ENCODE results near the gene TPRN. TPM values are rescaled to one million over a fixed set of nuclear protein-coding genes. Genes with fewer than 3 reads are reported as not detected.
"Not testable (repeated sequence)": the region's sequence is repeated elsewhere in the genome, so short reads cannot be mapped to it uniquely, and the experiment has no call there.

The TPRN gene
- total RNA-seq, 1 experiment from 2014 or later: 5.7 TPM

- H3K27ac ChIP-seq (ENCODE audit: low read length); H3K9me3 ChIP-seq (ENCODE audit: low read length); H3K27me3 ChIP-seq (ENCODE audit: low read length); H2AFZ ChIP-seq (ENCODE audit: low read length); H3K79me2 ChIP-seq (ENCODE audit: low read length); H3K9ac ChIP-seq (ENCODE audit: low read length); H3K4me3 ChIP-seq (ENCODE audit: low read length); H3K9me2 ChIP-seq (replicated peaks; ENCODE audit: insufficient read depth, low read length); DNase-seq; H3K4me2 ChIP-seq (ENCODE audit: low read depth, low read length, poor library complexity, severe bottlenecking): not testable (repeated sequence)
- Histone ChIP-seq H3K4me1 (ENCODE audit: low read length) (peaks cover 23% of the 10 kb centered on the region), H3K36me3 (ENCODE audit: insufficient read depth, low read length) (peaks cover 17% of the 10 kb centered on the region), H4K20me1 (ENCODE audit: insufficient read depth, low read depth, low read length) (peaks cover 30% of the 10 kb centered on the region)
These were observed 42.7 kb upstream of the TPRN start for GRCh38 chr9:137243266-137243625.

- H3K4me2 ChIP-seq (ENCODE audit: low read depth, low read length, poor library complexity, severe bottlenecking): peak overlapping the region; percentile 98
- peaks cover 36% of the 10 kb centered on the region for H4K20me1 ChIP-seq (ENCODE audit: insufficient read depth, low read depth, low read length)
- H3K9me3 ChIP-seq (ENCODE audit: low read length): no peaks in the 10 kb centered on the region
- H3K9ac ChIP-seq (ENCODE audit: low read length): peak overlapping the region; percentile 97
- no peak for DNase-seq
- H3K27ac ChIP-seq (ENCODE audit: low read length): no peak overlapping the region
- H3K27me3 ChIP-seq (ENCODE audit: low read length): no peaks in the 10 kb centered on the region
- H3K4me3 ChIP-seq (ENCODE audit: low read length): peak overlapping the region; percentile 98
- peaks cover 17% of the 10 kb centered on the region for H3K36me3 ChIP-seq (ENCODE audit: insufficient read depth, low read length)
- H2AFZ ChIP-seq (ENCODE audit: low read length): no peak overlapping the region
- H3K79me2 ChIP-seq (ENCODE audit: low read length): 0 out of 2 replicates have a peak, but pooled peaks cover 5% of the 10 kb centered on the region
- H3K4me1 ChIP-seq (ENCODE audit: low read length): peaks cover 31% of the 10 kb centered on the region
- no peaks in the 10 kb centered on the region for H3K9me2 ChIP-seq (replicated peaks; ENCODE audit: insufficient read depth, low read length)
These were observed 42.0 kb upstream of the TPRN start for GRCh38 chr9:137242269-137243203.

GRCh38 chr9:137241490-137242268 is 41.1 kb upstream of the TPRN start:
- Histone ChIP-seq H3K27ac (ENCODE audit: low read length) (no peak overlapping the region), H3K4me3 (ENCODE audit: low read length) (peak overlapping the region; percentile 98), H3K4me2 (ENCODE audit: low read depth, low read length, poor library complexity, severe bottlenecking) (peak overlapping the region; percentile 98), H2AFZ (ENCODE audit: low read length) (no peak overlapping the region), H4K20me1 (ENCODE audit: insufficient read depth, low read depth, low read length) (peaks cover 38% of the 10 kb centered on the region), H3K9me2 (replicated peaks; ENCODE audit: insufficient read depth, low read length) (no peaks in the 10 kb centered on the region), H3K9me3 (ENCODE audit: low read length) (no peaks in the 10 kb centered on the region), H3K4me1 (ENCODE audit: low read length) (peaks cover 39% of the 10 kb centered on the region), H3K79me2 (ENCODE audit: low read length) (0 out of 2 replicates have a peak, but pooled peaks cover 5% of the 10 kb centered on the region), H3K9ac (ENCODE audit: low read length) (peak overlapping the region; percentile 97), H3K27me3 (ENCODE audit: low read length) (no peaks in the 10 kb centered on the region), H3K36me3 (ENCODE audit: insufficient read depth, low read length) (peaks cover 17% of the 10 kb centered on the region)
- DNase-seq: peak; percentile 64

- H3K27me3 ChIP-seq (ENCODE audit: low read length): no peaks in the 10 kb centered on the region
- peaks cover 17% of the 10 kb centered on the region for H3K36me3 ChIP-seq (ENCODE audit: insufficient read depth, low read length)
- 0 out of 2 replicates have a peak, but pooled peaks cover 5% of the 10 kb centered on the region for H3K79me2 ChIP-seq (ENCODE audit: low read length)
- H3K9me2 ChIP-seq (replicated peaks; ENCODE audit: insufficient read depth, low read length): no peaks in the 10 kb centered on the region
- H3K27ac ChIP-seq (ENCODE audit: low read length): peak within 1 kb of the TSS; percentile 88
- peak within 1 kb of the TSS; percentile 97 for H3K9ac ChIP-seq (ENCODE audit: low read length)
- DNase-seq: peak; percentile 100
- H2AFZ ChIP-seq (ENCODE audit: low read length): peak within 1 kb of the TSS; percentile 77
- peaks cover 45% of the 10 kb centered on the region for H3K4me1 ChIP-seq (ENCODE audit: low read length)
- H3K4me2 ChIP-seq (ENCODE audit: low read depth, low read length, poor library complexity, severe bottlenecking): peak within 1 kb of the TSS; percentile 98
- H3K9me3 ChIP-seq (ENCODE audit: low read length): no peaks in the 10 kb centered on the region
- peaks cover 40% of the 10 kb centered on the region for H4K20me1 ChIP-seq (ENCODE audit: insufficient read depth, low read depth, low read length)
- H3K4me3 ChIP-seq (ENCODE audit: low read length): peak within 1 kb of the TSS; percentile 98
These were observed 40.4 kb upstream of the TPRN start, which contains the start of gene TUBB4B for GRCh38 chr9:137240841-137241489. Gene TUBB4B (plus strand): TSS chr9:137241287. CDS start chr9:137241361, 74 bp downstream.

- H3K4me1 ChIP-seq (ENCODE audit: low read length): peaks cover 51% of the 10 kb centered on the region
- H3K27me3 ChIP-seq (ENCODE audit: low read length): no peaks in the 10 kb centered on the region
- 0 out of 2 replicates have a peak, but pooled peaks cover 5% of the 10 kb centered on the region for H3K79me2 ChIP-seq (ENCODE audit: low read length)
- peak overlapping the region; percentile 98 for H3K4me2 ChIP-seq (ENCODE audit: low read depth, low read length, poor library complexity, severe bottlenecking)
- H3K27ac ChIP-seq (ENCODE audit: low read length): peak overlapping the region; percentile 88
- H3K9ac ChIP-seq (ENCODE audit: low read length): peak overlapping the region; percentile 97
- peak overlapping the region; percentile 85 for H3K4me3 ChIP-seq (ENCODE audit: low read length)
- no peaks in the 10 kb centered on the region for H3K9me2 ChIP-seq (replicated peaks; ENCODE audit: insufficient read depth, low read length)
- no peaks in the 10 kb centered on the region for H3K9me3 ChIP-seq (ENCODE audit: low read length)
- peak; percentile 88 for DNase-seq
- peak overlapping the region; percentile 77 for H2AFZ ChIP-seq (ENCODE audit: low read length)
- peaks cover 46% of the 10 kb centered on the region for H4K20me1 ChIP-seq (ENCODE audit: insufficient read depth, low read depth, low read length)
- H3K36me3 ChIP-seq (ENCODE audit: insufficient read depth, low read length): peaks cover 17% of the 10 kb centered on the region
These were observed 39.8 kb upstream of the TPRN start for GRCh38 chr9:137240318-137240840.

- peaks cover 53% of the 10 kb centered on the region for H4K20me1 ChIP-seq (ENCODE audit: insufficient read depth, low read depth, low read length)
- H2AFZ ChIP-seq (ENCODE audit: low read length): peak overlapping the region; percentile 77
- not testable (repeated sequence) for H3K9me3 ChIP-seq (ENCODE audit: low read length); H3K79me2 ChIP-seq (ENCODE audit: low read length); DNase-seq; H3K9me2 ChIP-seq (replicated peaks; ENCODE audit: insufficient read depth, low read length); H3K27me3 ChIP-seq (ENCODE audit: low read length)
- peak overlapping the region; percentile 85 for H3K4me3 ChIP-seq (ENCODE audit: low read length)
- peaks cover 17% of the 10 kb centered on the region for H3K36me3 ChIP-seq (ENCODE audit: insufficient read depth, low read length)
- peaks cover 58% of the 10 kb centered on the region for H3K4me1 ChIP-seq (ENCODE audit: low read length)
- H3K4me2 ChIP-seq (ENCODE audit: low read depth, low read length, poor library complexity, severe bottlenecking): peak overlapping the region; percentile 98
- H3K27ac ChIP-seq (ENCODE audit: low read length): peak overlapping the region; percentile 88
- peak overlapping the region; percentile 97 for H3K9ac ChIP-seq (ENCODE audit: low read length)
These were observed 39.1 kb upstream of the TPRN start for GRCh38 chr9:137239541-137240200.
